ENCODE data around the gene HECTD3.
A peak's percentile ranks its signal among the peaks of the same experiment; 100 is the strongest.

HECTD3 gene

GRCh38 chr1:45010855-45011811 is at the start of gene HECTD3:
TSS of gene HECTD3 (minus strand) at chr1:45011324. CDS start at chr1:45011257, 67 bp downstream.
- DNase-seq, result peak; percentile 71

DNA sequence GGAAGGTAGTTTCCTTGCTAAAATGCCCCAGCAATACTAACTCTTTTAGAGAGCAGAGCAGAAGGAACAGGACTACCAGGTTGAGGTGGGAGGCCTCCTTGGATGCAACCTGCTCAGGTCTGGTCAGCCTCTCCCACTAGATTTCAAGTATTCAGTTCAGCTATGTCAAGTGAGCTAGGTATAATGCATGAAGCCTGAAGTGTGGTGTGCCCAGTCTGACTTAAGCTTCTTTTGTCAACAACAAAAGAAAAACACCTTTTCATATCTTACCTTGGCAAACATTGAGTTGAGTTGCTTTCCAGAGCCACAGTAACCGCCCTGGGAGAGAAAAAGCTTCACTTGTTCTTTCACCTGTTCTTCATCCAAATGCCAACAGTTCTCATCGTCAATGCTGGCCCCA is 48.7 kb upstream of the HECTD3 start:
- DNase-seq, result no peak

DNA sequence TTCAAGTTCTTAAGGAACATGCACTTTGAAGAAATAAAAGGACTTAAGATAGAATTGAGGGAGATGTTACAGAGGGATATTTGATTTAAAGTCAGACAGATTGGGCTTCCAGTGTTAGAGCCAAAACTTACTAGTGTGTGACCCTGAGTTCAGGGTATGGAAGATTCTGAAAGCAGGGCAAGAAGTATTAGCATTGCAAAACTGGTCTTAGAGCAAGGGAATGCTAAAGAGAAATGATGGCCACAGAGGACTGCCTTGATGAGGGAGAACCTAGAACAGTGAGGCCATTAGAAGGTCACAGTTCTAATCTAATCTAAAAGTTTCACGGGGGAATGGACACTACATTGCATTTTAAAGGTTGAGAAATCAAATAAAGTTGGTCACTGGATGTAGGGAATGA is 46.4 kb upstream of the HECTD3 start:
- DNase-seq, result no peak

DNA sequence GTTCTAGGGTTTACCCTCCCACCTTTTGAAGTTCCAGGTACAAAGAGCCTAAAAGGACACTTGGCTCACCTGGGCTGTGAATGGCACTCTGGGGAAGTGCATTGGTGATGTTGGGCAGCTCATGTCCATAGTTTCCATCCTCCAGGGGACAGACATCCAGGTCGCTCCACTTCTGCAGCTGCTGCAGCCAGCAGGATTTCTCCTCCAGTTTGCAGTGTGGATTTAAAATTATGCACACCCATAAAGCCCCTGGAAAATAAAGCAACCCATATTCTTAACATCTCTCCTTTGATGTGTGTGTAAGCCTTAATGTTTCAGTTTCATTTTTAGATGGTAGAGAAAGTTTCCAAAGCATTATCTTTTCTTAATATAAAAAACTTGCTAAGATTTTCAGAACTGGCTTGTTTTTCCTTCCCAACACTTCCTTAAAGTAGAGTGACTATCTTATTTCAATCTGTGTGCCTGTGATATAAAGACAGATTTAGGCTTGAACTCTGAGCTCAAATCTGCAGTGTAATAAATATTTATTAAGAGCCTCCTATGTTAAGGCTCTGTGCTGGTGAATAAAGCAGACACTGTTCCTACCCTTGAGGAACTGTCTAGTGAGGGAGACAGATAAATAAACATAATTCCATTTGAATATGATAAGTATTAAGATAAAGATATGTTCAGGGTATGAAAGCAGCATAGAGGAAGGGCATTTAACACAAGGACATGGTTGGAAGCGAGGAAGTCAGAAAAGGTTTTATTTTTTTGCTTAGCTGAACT is 40.1 kb upstream of the HECTD3 start:
- DNase-seq, result no peak

- DNase-seq, result no peak
Measured at GRCh38 chr1:45047032-45047431, 35.9 kb upstream of the HECTD3 start.

DNA sequence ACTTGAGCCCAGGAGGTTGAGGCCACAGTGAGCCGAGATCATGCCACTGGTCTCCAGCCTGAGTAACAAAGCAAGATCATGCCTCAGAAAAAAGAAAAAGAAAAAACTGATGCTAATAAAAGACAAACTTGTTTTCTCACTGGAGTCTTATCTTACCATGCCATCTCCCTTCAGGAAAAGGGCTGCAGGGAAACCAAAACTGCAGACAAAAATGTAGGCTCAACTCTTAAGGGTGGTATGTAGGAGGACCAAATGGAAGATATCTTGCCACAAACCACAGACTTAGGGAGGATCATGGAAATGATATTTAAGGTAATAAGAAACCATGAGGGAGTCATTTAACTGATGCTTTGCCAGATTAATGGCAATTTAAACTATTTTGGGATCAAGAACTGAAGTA is 33.8 kb upstream of the HECTD3 start:
- DNase-seq, result no peak

GRCh38 chr1:45043094-45043493 is 32.0 kb upstream of the HECTD3 start:
- no peak for DNase-seq

- DNase-seq, result no peak
Measured at GRCh38 chr1:45040297-45040696, 29.2 kb upstream of the HECTD3 start.

DNA sequence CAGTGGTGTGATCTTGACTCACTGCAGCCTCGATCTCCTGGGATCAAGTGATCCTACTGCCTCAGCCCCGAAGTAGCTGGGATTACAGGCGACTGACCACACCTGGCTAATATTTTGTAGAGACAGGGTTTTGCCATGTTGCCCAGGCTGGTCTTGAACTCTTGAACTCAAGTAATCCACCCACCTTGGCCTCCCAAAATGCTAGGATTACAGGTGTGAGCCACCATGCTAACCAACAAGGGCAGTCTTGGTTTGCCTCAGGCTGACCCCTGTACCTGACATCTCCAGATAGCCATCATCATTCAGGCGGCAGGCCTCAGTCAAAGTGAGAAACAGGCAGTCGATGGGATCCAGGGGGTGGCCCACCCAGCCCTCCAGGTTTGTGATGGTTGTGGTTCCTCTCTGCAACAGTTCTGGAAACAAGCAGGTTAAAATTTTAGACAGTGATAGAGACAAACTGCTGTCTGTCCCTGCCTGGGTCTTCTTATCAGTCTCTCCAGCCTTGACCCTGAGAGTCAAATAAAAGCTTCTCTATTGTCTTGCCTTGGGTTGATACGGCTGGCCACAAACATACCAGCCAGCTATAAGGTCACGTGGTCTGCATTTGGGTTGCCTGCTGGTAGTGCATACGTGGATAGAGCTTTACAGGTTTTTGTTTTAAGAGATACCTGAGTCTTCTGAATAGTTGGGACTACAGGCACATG is 27.7 kb upstream of the HECTD3 start:
- DNase-seq, result no peak

- no peak for DNase-seq
Measured at GRCh38 chr1:45038240-45038639, 27.1 kb upstream of the HECTD3 start.

DNA sequence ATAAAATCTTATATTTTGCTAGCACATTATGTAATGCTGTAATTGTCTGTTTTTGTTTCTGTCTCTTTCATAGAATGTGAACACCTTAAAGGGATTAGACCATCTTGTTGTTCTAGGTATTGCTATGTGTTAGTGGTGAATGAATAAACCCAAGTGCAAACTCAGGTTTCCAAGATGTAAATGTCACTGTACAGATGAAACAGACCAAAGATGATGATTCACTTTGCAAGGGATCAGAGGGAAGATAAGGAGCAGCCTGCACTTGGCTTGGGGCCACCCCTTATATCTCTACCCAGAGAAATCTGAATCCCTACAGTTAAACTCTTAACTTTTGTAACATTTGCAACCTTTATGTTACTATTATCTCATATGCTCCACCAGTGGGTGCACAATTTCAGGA is 26.3 kb upstream of the HECTD3 start:
- no peak for DNase-seq

GRCh38 chr1:45035631-45036301 is 24.6 kb upstream of the HECTD3 start:
- DNase-seq, result peak; percentile 22

GRCh38 chr1:45033356-45033755 is 22.2 kb upstream of the HECTD3 start:
- DNase-seq, result no peak

- peak; percentile 16 for DNase-seq
Measured at GRCh38 chr1:45032837-45033236, 21.7 kb upstream of the HECTD3 start.

DNA sequence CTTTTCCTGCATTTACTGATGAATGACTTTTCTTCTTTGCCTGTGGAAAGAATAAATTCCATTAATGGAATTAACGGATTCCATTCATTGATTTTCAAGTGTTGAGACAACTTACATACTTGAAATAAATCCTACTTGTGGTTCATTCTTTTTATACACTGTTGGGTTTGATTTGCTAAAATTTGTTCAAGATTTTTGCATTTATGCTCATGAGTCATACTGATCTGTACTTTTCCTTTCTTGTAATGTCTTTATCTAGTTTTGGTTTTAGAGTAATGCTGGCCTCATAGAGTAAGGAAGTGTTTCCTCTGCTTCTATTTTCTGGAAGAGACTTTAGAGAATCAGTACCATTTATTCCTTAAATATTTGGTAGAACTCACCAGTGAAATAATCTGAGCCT is 15.3 kb upstream of the HECTD3 start:
- no peak for DNase-seq

DNA sequence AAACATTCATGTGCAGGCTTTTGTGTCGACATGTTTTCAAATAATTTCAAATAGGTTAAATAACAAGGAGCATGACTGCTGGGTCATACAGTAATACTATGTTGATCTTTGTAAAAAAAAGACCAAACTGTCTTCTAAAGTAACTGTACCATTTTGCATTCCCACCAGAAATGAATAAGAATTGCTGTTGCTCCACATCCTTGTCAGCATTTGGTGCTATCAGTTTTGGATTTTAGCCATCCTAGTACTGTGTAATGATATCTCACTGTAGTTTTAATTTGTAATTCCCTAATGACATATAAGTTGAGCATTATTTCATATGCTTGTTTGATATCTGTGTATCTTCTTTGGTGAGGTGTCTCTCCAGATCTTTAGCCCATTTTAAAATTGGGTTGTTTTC is 12.5 kb upstream of the HECTD3 start:
- DNase-seq, result no peak

- peak; percentile 76 for DNase-seq
Measured at GRCh38 chr1:45018599-45019230, 7.6 kb upstream of the HECTD3 start.

DNA sequence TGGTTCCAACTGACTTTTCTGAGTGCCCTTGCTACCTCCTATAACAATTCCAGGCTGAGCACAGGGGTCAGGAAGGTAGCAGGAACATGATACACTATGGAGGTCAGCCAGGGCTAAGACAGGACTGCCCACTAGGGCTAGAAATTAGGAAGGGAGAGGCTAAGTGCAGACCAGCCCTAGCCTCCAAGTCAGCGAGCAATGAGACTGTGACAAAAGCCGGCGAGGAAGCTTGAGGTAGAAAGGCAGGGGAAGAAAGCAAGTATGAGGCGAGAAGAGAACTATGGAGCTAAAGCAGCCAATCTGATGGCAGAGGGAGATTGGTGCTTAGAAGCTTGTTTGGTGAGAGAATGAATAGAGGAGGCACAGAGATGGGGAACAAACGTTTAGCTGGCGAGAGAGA is 5.6 kb upstream of the HECTD3 start:
- DNase-seq, result no peak

DNA sequence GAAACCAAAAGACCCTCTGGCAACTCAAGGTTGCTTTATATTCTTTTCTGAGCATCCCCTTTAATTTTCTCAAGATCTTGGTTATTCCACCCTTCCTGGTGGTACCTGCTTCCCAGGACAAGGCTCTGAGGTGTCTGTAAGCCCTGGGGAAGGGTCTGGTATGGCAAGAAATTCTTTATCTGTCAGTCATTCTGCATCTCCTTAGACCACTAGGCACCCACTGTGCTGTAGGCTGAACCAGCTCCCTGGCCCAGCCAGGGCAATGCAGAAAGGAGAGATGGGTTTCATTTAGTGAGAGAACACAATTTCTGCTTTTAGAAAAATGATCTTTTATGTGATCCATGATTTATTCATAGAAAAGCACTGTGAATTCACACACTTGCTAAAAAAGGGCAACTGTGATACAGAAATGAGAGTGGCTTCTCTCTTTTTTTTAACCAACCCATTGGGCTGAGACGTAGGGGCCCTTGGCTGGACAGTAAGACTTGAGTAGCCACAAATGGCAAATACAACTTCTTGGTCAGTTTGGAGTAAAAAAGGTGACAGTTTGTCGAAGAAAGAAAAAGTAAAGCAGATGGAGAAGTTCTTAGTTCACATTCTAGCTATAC is 5.1 kb upstream of the HECTD3 start:
- no peak for DNase-seq

DNA sequence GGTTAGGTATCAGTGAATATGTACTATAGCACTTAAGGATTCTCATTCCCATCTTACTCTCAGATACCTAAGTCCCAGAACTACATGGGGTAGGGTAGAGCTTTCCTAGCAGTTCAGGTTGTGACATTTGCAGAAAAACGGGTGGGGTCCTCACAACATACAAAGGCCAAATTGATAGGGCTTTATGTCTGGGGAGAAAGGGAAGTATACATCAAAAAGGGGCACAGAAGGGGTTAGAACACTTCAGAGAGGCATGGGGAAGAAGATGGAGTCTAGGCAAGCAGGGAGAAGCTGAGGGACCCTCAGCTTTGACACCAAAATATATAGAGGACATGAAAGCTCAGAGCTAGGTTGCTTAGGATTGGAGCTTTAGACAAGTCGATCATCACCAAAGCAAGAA is 4.6 kb upstream of the HECTD3 start:
- DNase-seq, result no peak

DNA sequence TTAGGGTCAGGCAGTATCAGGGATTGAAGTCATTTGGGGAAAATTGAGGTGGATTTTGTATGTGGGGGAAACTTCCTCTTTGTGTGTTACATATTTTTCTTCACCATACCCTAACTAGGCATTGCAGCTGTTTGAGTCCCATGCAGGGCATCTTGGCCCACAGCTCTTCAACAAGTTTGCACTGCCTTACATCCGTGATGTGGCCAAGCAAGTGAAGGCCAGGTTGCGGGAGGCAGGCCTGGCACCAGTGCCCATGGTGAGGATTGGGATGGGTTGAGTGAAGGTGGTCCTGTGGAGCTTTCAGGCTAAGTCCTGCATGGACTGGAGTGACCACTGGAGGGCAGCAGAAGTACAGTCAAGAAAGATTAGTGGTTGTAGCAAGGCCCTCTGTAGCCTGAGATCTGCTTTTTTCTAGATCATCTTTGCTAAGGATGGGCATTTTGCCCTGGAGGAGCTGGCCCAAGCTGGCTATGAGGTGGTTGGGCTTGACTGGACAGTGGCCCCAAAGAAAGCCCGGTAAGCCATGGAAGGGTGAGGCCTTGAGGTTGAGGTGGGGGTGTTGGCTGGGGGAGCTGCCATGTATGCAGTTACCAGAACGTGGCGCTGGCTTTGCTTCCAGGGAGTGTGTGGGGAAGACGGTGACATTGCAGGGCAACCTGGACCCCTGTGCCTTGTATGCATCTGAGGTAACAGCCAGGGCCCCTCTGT is 3.4 kb upstream of the HECTD3 start:
- peak; percentile 57 for DNase-seq

Data from NCI-H510A treated with DMSO at 0.1 percent for 48 hours (cell line).